ENCODE measurements around the gene EXD3.
"Not testable (repeated sequence)": the region's sequence is repeated elsewhere in the genome, so short reads cannot be mapped to it uniquely, and the experiment has no call there.

Gene EXD3

GRCh38 chr9:137390553-137391410, 32.2 kb downstream of the EXD3 start:
- DNase-seq = peak; percentile 19

GRCh38 chr9:137389428-137389746, 33.6 kb downstream of the EXD3 start:
- no peak for DNase-seq

GRCh38 chr9:137388589-137389427, 34.2 kb downstream of the EXD3 start:
- peak; percentile 81 for DNase-seq

GRCh38 chr9:137387891-137388560, 34.9 kb downstream of the EXD3 start:
- no peak for DNase-seq

- DNase-seq = no peak
Measured at GRCh38 chr9:137387114-137387890, 35.7 kb downstream of the EXD3 start.

- DNase-seq = not testable (repeated sequence)
Measured at GRCh38 chr9:137386507-137387113, 36.4 kb downstream of the EXD3 start.

- DNase-seq = no peak
Measured at GRCh38 chr9:137385061-137385655, 37.8 kb downstream of the EXD3 start.

GRCh38 chr9:137383784-137384756, 38.9 kb downstream of the EXD3 start:
- DNase-seq = no peak

GRCh38 chr9:137383081-137383783, 39.7 kb downstream of the EXD3 start:
- peak; percentile 11 for DNase-seq

GRCh38 chr9:137382444-137383080, 40.4 kb downstream of the EXD3 start:
- DNase-seq = no peak

GRCh38 chr9:137381501-137382443, 41.2 kb downstream of the EXD3 start:
- DNase-seq = no peak

GRCh38 chr9:137380606-137381005, 42.4 kb downstream of the EXD3 start:
- no peak for DNase-seq

- no peak for DNase-seq
Measured at GRCh38 chr9:137380171-137380570, 42.8 kb downstream of the EXD3 start.

- DNase-seq = no peak
Measured at GRCh38 chr9:137379761-137380161, 43.2 kb downstream of the EXD3 start.

- DNase-seq = not testable (repeated sequence)
Measured at GRCh38 chr9:137378688-137379410, 44.1 kb downstream of the EXD3 start.

GRCh38 chr9:137376386-137376785, 46.6 kb downstream of the EXD3 start:
- DNase-seq = no peak

GRCh38 chr9:137375321-137376058, 47.5 kb downstream of the EXD3 start:
- DNase-seq = no peak

All from hematopoietic multipotent progenitor cell treated with erythropoietin and hydrocortisone succinate and interleukin-3 and kit ligand, for 8 days (in vitro differentiated cells).